ENCODE measurements around the gene CD300LB. TPM values are rescaled to one million over a fixed set of nuclear protein-coding genes. Genes with fewer than 3 reads are reported as not detected.
A peak's percentile ranks its signal among the peaks of the same experiment; 100 is the strongest.

Gene CD300LB
- total and polyA plus RNA-seq, 2 donors from 2014 or later: 0.91 TPM; not detected in 1

DNA sequence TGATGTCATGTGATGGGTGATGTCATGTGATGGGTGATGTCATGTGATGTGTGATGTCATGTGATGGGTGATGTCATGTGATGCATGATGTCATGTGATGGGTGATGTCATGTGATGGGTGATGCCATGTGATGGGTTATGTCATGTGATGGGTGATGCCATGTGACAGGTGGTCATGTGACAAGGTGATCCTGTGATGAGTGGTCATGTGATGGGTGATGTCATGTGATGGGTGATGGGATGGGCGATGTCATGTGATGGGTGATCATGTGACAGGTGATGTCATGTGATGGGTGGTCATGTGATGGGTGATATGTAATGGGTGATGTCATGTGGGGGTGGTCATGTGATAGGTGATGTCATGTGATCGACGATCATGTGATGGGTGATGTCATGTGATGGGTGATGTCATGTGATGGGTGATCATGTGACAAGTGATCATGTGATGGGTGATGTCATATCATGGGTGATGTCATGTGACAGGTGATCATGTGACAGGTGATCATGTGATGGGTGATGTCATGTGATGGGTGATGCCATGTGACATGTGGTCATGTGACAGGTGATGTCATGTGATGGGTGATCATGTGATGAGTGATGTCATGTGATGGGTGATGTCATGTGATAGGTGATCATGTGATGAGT, 17.2 kb downstream of the CD300LB start:
- Histone ChIP-seq H3K27me3 (ENCODE audit: control insufficient read depth, insufficient read depth, low read length) (no peaks in the 10 kb centered on the region), H3K36me3 (ENCODE audit: control insufficient read depth in 2 of 3, insufficient read depth in 3 of 3, low read length in 3 of 3) (no peaks in the 10 kb centered on the region), H3K9ac (ENCODE audit: low read length in 3 of 3) (no peak overlapping the region), H3K9me3 (ENCODE audit: control insufficient read depth in 2 of 3, insufficient read depth in 1 of 3, low read length in 3 of 3) (peaks cover 0 to 7% (median 0%) of the 10 kb centered on the region in 3 donors), H3K4me1 (ENCODE audit: control insufficient read depth in 2 of 3, insufficient read depth in 2 of 3, low read depth in 1 of 3, low read length in 3 of 3) (no peaks in the 10 kb centered on the region), H3K27ac (ENCODE audit: low read depth in 2 of 2, low read length in 2 of 2) (no peak overlapping the region), H3K4me3 (ENCODE audit: low read length in 3 of 3) (peak overlapping the region in 1 of 3 donors; percentile 12)
- TF ChIP-seq, protein P1, sequence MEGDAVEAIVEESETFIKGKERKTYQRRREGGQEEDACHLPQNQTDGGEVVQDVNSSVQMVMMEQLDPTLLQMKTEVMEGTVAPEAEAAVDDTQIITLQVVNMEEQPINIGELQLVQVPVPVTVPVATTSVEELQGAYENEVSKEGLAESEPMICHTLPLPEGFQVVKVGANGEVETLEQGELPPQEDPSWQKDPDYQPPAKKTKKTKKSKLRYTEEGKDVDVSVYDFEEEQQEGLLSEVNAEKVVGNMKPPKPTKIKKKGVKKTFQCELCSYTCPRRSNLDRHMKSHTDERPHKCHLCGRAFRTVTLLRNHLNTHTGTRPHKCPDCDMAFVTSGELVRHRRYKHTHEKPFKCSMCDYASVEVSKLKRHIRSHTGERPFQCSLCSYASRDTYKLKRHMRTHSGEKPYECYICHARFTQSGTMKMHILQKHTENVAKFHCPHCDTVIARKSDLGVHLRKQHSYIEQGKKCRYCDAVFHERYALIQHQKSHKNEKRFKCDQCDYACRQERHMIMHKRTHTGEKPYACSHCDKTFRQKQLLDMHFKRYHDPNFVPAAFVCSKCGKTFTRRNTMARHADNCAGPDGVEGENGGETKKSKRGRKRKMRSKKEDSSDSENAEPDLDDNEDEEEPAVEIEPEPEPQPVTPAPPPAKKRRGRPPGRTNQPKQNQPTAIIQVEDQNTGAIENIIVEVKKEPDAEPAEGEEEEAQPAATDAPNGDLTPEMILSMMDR (IDR thresholded peaks at IDR 0.05; ENCODE audit: borderline replicate concordance, extremely low read depth, insufficient read depth): no peak
- intact Hi-C loops (cut with DNase I): no loop called here
- FAIRE-seq (no peak), DNase-seq (peak in 4 of 5 donors; percentile 20 to 48 (median 41))

- no peak for FAIRE-seq
- H3K9ac ChIP-seq (ENCODE audit: low read length in 3 of 3): no peak overlapping the region
- intact Hi-C loops (cut with DNase I): no loop called here
- H3K9me3 ChIP-seq (ENCODE audit: control insufficient read depth in 2 of 3, insufficient read depth in 1 of 3, low read length in 3 of 3): peaks cover 0 to 7% (median 0%) of the 10 kb centered on the region in 3 donors
- H3K36me3 ChIP-seq (ENCODE audit: control insufficient read depth in 2 of 3, insufficient read depth in 3 of 3, low read length in 3 of 3): no peaks in the 10 kb centered on the region
- no peaks in the 10 kb centered on the region for H3K27me3 ChIP-seq (ENCODE audit: control insufficient read depth, insufficient read depth, low read length)
- H3K4me1 ChIP-seq (ENCODE audit: control insufficient read depth in 2 of 3, insufficient read depth in 2 of 3, low read depth in 1 of 3, low read length in 3 of 3): no peaks in the 10 kb centered on the region
- DNase-seq: peak in 1 of 5 donors; percentile 19
- TF ChIP-seq, protein P1 (IDR thresholded peaks at IDR 0.05; ENCODE audit: borderline replicate concordance, extremely low read depth, insufficient read depth): no peak
- H3K4me3 ChIP-seq (ENCODE audit: low read length in 3 of 3): no peak overlapping the region
- no peak overlapping the region for H3K27ac ChIP-seq (ENCODE audit: low read depth in 2 of 2, low read length in 2 of 2)
Measured at GRCh38 chr17:74512624-74513091, 18.6 kb downstream of the CD300LB start.

DNA sequence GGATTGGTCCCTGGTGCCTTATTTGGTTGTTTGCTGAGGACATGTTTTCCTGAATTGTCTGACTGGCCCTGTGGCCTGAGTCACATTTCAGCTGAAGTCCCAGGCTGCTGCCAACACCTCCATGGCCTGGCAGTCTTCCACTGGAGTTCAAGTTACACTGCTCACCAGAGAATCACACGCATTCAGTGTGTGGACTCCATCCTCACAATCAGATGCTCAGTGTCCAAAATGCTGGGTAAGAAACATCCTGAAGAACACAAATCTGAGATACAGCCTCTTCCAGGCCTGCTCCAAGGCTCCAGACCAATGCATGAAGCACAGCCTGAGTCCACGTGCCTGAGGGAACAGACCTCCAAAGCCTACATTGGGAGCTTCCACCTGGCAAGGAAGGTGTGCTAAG, 19.2 kb downstream of the CD300LB start:
- Histone ChIP-seq H3K27ac (ENCODE audit: low read depth in 2 of 2, low read length in 2 of 2) (no peak overlapping the region), H3K4me3 (ENCODE audit: low read length in 3 of 3) (no peak overlapping the region), H3K9ac (ENCODE audit: low read length in 3 of 3) (no peak overlapping the region), H3K4me1 (ENCODE audit: control insufficient read depth in 2 of 3, insufficient read depth in 2 of 3, low read depth in 1 of 3, low read length in 3 of 3) (no peaks in the 10 kb centered on the region), H3K27me3 (ENCODE audit: control insufficient read depth, insufficient read depth, low read length) (no peaks in the 10 kb centered on the region), H3K9me3 (ENCODE audit: control insufficient read depth in 2 of 3, insufficient read depth in 1 of 3, low read length in 3 of 3) (peaks cover 0 to 7% (median 0%) of the 10 kb centered on the region in 3 donors), H3K36me3 (ENCODE audit: control insufficient read depth in 2 of 3, insufficient read depth in 3 of 3, low read length in 3 of 3) (no peaks in the 10 kb centered on the region)
- intact Hi-C loops (cut with DNase I): no loop called here
- FAIRE-seq: no peak
- TF ChIP-seq, protein P1 (IDR thresholded peaks at IDR 0.05; ENCODE audit: borderline replicate concordance, extremely low read depth, insufficient read depth): no peak
- no peak for DNase-seq
